HepG2 (cell line): ENCODE data around the gene ACP2. TPM values are rescaled to one million over a fixed set of nuclear protein-coding genes. Genes with fewer than 3 reads are reported as not detected.

Experiments used
- CSRNP2 ChIP-seq: sonication (generic); formaldehyde crosslinking; conservative IDR thresholded peaks from 2 replicates; pipeline ENCODE4 v1.8.0; 2022; ENCODE audit warnings: low read depth, missing genetic modification reagents
- DMTF1 ChIP-seq: sonication (generic); formaldehyde crosslinking; IDR thresholded peaks from 2 replicates; pipeline ENCODE4 v1.4.0; 2020; ENCODE audit warnings: mild to moderate bottlenecking, missing genetic modification reagents
- TAF1 ChIP-seq: sonication (generic); formaldehyde crosslinking; IDR thresholded peaks from 2 replicates; pipeline ENCODE4 v1.4.0; 2020; ENCODE audit warnings: missing genetic modification reagents
- TCF7 ChIP-seq: sonication (generic); IDR thresholded peaks from 2 replicates; pipeline ENCODE4 v1.6.1; 2016; ENCODE audit warnings: antibody characterized with exemption, low read depth
- ZBTB44 ChIP-seq: sonication (generic); formaldehyde crosslinking; IDR thresholded peaks from 2 replicates; pipeline ENCODE4 v1.4.0; 2020; ENCODE audit warnings: missing genetic modification reagents
- ZNF224 ChIP-seq: sonication (generic); formaldehyde crosslinking; IDR thresholded peaks from 2 replicates; pipeline ENCODE4 v1.5.0; 2020; ENCODE audit warnings: mild to moderate bottlenecking, missing genetic modification reagents
- ZNF674 ChIP-seq: sonication (generic); formaldehyde crosslinking; IDR thresholded peaks from 2 replicates; pipeline ENCODE4 v1.5.0; 2020; ENCODE audit warnings: low read depth, mild to moderate bottlenecking, missing genetic modification reagents
- ZNF7 ChIP-seq: IDR thresholded peaks from 2 replicates; pipeline ENCODE4 v1.6.1; 2016; ENCODE audit warnings: missing biosample characterization, missing genetic modification reagents
- polyA plus RNA-seq, 8 experiments: library from polyadenylated mRNA; depleted of rRNA in 3 of 8; stranded (reverse) in 7 of 8; unstranded in 1 of 8; fragments of >200 nt; fragmentation: Illumina TruSeq in 4 of 8; extraction: Trizol in 4 of 8; gene quantifications; 2 replicates each; pipeline versions ENCODE4 v1.2.1 to v1.2.3, GENCODE V29; 2011 to 2016; ENCODE audit warnings: low read depth in 4 of 8, missing spikeins in 1 of 8, mixed read lengths in 1 of 8; ENCODE audit not compliant: insufficient read depth in 1 of 8
- total RNA-seq, 5 experiments: library from RNA; depleted of rRNA; stranded (reverse); fragments of >200 nt; fragmentation: Illumina TruSeq; extraction: Trizol; gene quantifications; 2 replicates each; pipeline ENCODE4 v1.2.3, GENCODE V29; 2016; ENCODE audit warnings: low read depth in 1 of 5
- TF ChIP-seq, protein P1 (sequence below): sonication (generic); formaldehyde crosslinking; IDR thresholded peaks from 2 replicates; pipeline ENCODE4 v1.8.1; 2023; ENCODE audit warnings: mild to moderate bottlenecking, moderate library complexity, missing genetic modification reagents
- TF ChIP-seq, protein P2 (sequence below): sonication (generic); formaldehyde crosslinking; conservative IDR thresholded peaks from 2 replicates; pipeline ENCODE4 v1.4.0; 2020; ENCODE audit warnings: mild to moderate bottlenecking, missing genetic modification reagents, moderate library complexity
- TF ChIP-seq, protein P3 (sequence below): IDR thresholded peaks from 2 replicates; pipeline ENCODE4 v1.6.1; 2018; ENCODE audit warnings: missing genetic modification reagents
- TF ChIP-seq, protein P4 (sequence below): sonication (generic); formaldehyde crosslinking; IDR thresholded peaks from 2 replicates; pipeline ENCODE4 v1.5.0; 2020; ENCODE audit warnings: missing genetic modification reagents

ACP2 gene
- total and polyA plus RNA-seq, 2 of the 13 experiments (the other 11 are each of a cell fraction or from before 2014, with no cell fraction given): 17.7 to 20.2 TPM

DNA sequence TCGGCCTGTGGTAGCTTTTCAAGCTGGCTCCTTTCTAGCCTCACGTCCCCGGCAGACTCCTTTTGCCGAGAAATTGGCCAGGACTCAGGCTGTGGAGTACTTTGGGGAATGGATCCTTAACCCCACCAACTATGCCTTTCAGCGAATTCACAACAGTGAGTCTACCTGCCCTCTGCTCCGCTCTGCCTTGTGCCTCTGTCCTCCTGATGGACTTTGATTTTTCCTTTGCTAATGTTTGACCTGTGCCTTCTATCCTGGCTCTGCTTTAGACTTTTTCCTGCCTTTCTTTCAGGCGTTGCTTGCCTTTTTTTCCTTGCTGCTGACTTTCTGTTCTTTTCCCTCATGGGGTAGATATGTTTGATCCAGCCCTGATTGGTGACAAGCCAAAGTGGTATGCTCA, 33.8 kb upstream of the ACP2 start (continued):
- no peak for TF ChIP-seq ZNF224 (CRISPR knock-in tag)
- no peak for TF ChIP-seq TCF7
- TF ChIP-seq ZNF674 (CRISPR knock-in tag): no peak
- no peak for TF ChIP-seq ZNF7
- TF ChIP-seq, protein P1, sequence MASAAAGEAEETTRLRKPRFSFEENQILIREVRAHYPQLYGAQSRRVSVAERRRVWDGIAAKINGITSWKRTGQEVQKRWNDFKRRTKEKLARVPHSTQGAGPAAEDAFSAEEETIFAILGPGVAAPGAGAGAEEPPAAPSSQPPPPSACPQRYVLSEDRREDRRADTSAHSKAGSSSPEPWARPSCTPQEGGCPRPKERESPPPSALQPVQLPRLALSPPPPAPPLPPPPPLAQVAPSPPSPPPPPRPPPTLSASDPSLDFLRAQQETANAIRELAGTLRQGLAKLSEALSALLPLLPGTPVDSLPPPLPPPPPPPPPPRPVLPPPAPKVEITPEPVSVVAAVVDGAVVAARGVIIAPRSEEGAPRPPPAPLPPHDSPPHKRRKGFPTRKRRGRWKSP (CRISPR knock-in tag): no peak
- TF ChIP-seq DMTF1 (CRISPR knock-in tag): no peak
- TF ChIP-seq CSRNP2 (CRISPR knock-in tag): no peak
- TF ChIP-seq ZBTB44 (CRISPR knock-in tag): no peak
- TF ChIP-seq, protein P2, sequence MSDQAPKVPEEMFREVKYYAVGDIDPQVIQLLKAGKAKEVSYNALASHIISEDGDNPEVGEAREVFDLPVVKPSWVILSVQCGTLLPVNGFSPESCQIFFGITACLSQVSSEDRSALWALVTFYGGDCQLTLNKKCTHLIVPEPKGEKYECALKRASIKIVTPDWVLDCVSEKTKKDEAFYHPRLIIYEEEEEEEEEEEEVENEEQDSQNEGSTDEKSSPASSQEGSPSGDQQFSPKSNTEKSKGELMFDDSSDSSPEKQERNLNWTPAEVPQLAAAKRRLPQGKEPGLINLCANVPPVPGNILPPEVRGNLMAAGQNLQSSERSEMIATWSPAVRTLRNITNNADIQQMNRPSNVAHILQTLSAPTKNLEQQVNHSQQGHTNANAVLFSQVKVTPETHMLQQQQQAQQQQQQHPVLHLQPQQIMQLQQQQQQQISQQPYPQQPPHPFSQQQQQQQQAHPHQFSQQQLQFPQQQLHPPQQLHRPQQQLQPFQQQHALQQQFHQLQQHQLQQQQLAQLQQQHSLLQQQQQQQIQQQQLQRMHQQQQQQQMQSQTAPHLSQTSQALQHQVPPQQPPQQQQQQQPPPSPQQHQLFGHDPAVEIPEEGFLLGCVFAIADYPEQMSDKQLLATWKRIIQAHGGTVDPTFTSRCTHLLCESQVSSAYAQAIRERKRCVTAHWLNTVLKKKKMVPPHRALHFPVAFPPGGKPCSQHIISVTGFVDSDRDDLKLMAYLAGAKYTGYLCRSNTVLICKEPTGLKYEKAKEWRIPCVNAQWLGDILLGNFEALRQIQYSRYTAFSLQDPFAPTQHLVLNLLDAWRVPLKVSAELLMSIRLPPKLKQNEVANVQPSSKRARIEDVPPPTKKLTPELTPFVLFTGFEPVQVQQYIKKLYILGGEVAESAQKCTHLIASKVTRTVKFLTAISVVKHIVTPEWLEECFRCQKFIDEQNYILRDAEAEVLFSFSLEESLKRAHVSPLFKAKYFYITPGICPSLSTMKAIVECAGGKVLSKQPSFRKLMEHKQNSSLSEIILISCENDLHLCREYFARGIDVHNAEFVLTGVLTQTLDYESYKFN: peak; percentile 53
- no peak for TF ChIP-seq TAF1 (CRISPR knock-in tag)
- TF ChIP-seq, protein P3, sequence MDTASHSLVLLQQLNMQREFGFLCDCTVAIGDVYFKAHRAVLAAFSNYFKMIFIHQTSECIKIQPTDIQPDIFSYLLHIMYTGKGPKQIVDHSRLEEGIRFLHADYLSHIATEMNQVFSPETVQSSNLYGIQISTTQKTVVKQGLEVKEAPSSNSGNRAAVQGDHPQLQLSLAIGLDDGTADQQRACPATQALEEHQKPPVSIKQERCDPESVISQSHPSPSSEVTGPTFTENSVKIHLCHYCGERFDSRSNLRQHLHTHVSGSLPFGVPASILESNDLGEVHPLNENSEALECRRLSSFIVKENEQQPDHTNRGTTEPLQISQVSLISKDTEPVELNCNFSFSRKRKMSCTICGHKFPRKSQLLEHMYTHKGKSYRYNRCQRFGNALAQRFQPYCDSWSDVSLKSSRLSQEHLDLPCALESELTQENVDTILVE (CRISPR knock-in tag): no peak
- TF ChIP-seq, protein P4, sequence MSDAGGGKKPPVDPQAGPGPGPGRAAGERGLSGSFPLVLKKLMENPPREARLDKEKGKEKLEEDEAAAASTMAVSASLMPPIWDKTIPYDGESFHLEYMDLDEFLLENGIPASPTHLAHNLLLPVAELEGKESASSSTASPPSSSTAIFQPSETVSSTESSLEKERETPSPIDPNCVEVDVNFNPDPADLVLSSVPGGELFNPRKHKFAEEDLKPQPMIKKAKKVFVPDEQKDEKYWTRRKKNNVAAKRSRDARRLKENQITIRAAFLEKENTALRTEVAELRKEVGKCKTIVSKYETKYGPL (CRISPR knock-in tag): no peak
